ENCODE results near the gene HAND2.

HAND2 gene

DNA sequence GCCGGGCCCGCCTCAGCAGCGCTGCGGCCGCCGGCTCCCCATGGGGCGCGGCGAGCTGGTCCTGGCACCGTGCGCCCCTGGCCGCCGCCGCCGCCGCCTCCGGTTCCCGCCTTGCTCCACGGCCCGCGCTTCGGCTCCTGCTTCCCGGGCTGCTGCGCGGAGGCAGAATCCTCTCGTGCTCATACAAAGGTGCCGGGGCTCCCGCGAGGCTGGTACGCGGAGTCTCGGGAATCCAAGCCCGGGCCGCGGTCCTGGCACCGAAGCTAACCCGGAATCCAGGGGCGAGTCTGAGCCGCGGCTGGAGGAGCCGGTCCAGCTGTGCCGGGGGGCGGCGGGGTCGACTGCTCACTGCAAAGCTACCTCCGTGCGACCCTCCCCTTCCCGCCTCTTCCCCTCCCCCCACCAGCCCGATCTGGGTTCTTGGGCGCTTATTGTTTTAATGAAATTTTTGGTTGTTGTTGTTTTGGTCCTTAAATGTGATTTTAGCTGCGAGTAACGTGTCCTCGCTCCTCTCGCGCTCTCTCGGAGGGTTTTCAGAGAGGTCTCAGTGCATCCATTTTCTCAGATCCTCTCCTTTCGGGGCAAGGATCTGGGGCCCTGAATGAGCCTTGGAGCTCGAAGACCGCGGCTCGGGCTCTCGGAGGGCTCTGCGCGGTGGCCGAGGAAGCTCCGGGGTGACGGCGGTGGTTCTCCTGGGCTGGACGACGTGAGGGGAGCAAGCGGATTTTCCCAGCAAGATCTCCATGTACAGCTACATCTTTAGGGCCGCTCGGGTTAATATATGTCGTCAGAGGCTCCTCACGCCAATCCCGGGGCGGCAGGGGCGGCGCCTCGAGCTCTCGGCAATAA, at the start of gene HAND2:
HAND2 (minus strand) TSS at position 753 of the 849 bp plus-strand sequence. CDS start 940 bp downstream, outside the sequence.
- H3K4me3 Mint-ChIP-seq = peak within 1 kb of the TSS; percentile 67
- H3K36me3 Mint-ChIP-seq (ENCODE audit: low read depth) = no peaks in the 10 kb centered on the region
- H3K27me3 Mint-ChIP-seq = peaks cover 94% of the 10 kb centered on the region
- H3K4me1 Mint-ChIP-seq (ENCODE audit: low read depth) = peaks cover 23% of the 10 kb centered on the region
- H3K27ac Mint-ChIP-seq = peak within 1 kb of the TSS; percentile 68
- peaks cover 10% of the 10 kb centered on the region for H3K9me3 Mint-ChIP-seq
- peak; percentile 39 for DNase-seq

GRCh38 chr4:173578956-173579355, 48.9 kb upstream of the HAND2 start:
- no peak for DNase-seq
- Mint-ChIP-seq H3K4me3 (no peak overlapping the region), H3K27me3 (peaks cover 30% of the 10 kb centered on the region), H3K4me1 (ENCODE audit: low read depth) (no peaks in the 10 kb centered on the region), H3K27ac (no peak overlapping the region), H3K9me3 (no peaks in the 10 kb centered on the region), H3K36me3 (ENCODE audit: low read depth) (no peaks in the 10 kb centered on the region)

- DNase-seq = no peak
- no peaks in the 10 kb centered on the region for H3K36me3 Mint-ChIP-seq (ENCODE audit: low read depth)
- no peak overlapping the region for H3K4me3 Mint-ChIP-seq
- H3K4me1 Mint-ChIP-seq (ENCODE audit: low read depth) = no peaks in the 10 kb centered on the region
- peaks cover 38% of the 10 kb centered on the region for H3K27me3 Mint-ChIP-seq
- H3K27ac Mint-ChIP-seq = no peak overlapping the region
- no peaks in the 10 kb centered on the region for H3K9me3 Mint-ChIP-seq
These were observed 47.9 kb upstream of the HAND2 start for GRCh38 chr4:173577963-173578362.

DNA sequence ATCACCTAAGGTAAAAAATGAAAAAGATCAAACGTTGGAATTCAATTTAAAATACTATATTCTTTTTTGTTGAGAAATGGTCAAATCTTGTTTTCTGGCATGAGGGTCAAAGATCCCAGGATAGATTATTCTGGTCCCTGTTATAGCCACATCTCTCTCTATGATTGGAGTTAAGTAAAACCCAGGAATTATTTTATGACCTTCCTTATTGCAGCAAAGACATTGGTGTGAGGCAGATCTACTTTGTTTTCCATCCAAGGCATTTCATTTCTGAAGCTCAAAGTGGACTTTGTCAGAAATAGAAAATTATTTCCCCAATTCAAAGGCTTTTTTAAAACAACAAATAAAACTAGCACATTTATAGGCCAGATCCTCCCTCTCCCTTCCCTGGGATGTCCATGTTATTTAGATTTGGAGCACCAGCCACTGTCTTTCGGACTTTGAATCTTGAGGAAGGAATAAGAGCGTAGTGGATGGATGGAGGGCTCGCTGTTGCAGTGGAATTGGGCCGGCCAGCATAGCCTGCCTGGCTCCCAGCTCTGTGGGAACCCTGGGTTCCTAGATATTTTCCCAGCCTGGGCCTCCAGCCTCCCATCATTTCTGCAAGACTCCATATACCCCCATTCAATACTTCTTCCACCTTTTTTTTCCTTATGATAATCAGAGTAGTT, 45.6 kb upstream of the HAND2 start:
- Mint-ChIP-seq H3K9me3 (no peaks in the 10 kb centered on the region), H3K4me1 (ENCODE audit: low read depth) (no peaks in the 10 kb centered on the region), H3K36me3 (ENCODE audit: low read depth) (no peaks in the 10 kb centered on the region), H3K4me3 (no peak overlapping the region), H3K27me3 (peaks cover 36% of the 10 kb centered on the region), H3K27ac (no peak overlapping the region)
- DNase-seq = no peak

DNA sequence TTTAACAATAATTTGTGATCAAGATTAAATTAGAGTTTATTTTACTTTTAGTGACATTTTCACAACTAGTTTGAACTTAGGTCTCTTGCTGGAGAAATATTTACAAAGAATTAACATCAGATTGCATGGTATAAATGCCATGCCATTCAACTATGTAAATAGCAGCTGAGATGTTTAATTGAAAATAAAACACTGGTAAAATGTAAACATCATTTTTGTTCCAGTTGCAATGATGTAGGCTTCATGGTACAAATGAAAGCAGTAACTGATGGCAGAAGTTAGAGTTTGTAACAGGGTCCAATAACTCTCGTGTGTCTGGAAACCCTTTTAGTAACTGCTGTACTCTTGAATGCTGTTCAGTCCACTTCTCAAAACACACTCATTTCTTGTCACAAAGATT, 43.7 kb upstream of the HAND2 start:
- Mint-ChIP-seq H3K4me1 (ENCODE audit: low read depth) (no peaks in the 10 kb centered on the region), H3K36me3 (ENCODE audit: low read depth) (no peaks in the 10 kb centered on the region), H3K27ac (no peak overlapping the region), H3K9me3 (no peaks in the 10 kb centered on the region), H3K4me3 (no peak overlapping the region), H3K27me3 (peaks cover 37% of the 10 kb centered on the region)
- no peak for DNase-seq

GRCh38 chr4:173573286-173573685, 43.3 kb upstream of the HAND2 start:
- no peaks in the 10 kb centered on the region for H3K9me3 Mint-ChIP-seq
- no peak for DNase-seq
- H3K36me3 Mint-ChIP-seq (ENCODE audit: low read depth) = no peaks in the 10 kb centered on the region
- no peak overlapping the region for H3K27ac Mint-ChIP-seq
- H3K27me3 Mint-ChIP-seq = peaks cover 35% of the 10 kb centered on the region
- H3K4me3 Mint-ChIP-seq = no peak overlapping the region
- no peaks in the 10 kb centered on the region for H3K4me1 Mint-ChIP-seq (ENCODE audit: low read depth)

DNA sequence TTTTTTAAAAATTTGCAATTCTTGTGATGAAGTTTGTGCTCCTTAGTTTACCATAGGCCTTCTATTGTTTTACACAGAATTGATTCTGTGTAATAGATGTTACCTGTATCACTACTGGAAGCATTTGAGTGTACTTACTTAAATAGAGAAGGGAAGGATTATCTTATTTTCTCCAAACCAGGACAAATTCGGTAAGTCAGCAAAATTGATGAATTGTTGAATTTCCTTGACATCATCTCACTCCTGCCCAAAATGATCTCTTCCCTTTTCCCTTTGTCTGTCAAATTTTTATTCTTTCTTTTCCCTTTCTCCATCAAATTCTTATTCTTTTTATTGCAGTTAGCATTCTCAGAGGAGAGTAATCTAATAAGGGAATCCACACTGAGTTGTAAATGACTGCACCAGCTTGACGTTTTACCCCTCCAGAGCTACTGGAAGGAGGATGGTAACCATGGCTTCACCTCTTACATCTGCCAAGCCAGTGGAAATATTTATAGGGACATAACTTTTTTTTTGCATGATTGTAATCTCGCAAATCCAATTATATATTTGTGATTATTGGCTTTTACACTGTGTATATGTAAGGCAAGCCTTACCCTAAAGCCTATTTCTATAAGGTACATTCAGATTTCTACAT, 42.6 kb upstream of the HAND2 start:
- Mint-ChIP-seq H3K36me3 (ENCODE audit: low read depth) (no peaks in the 10 kb centered on the region), H3K4me3 (no peak overlapping the region), H3K27ac (no peak overlapping the region), H3K9me3 (no peaks in the 10 kb centered on the region), H3K27me3 (peaks cover 29% of the 10 kb centered on the region), H3K4me1 (ENCODE audit: low read depth) (no peaks in the 10 kb centered on the region)
- DNase-seq = no peak

GRCh38 chr4:173571620-173572019, 41.6 kb upstream of the HAND2 start:
- H3K9me3 Mint-ChIP-seq = no peaks in the 10 kb centered on the region
- peaks cover 29% of the 10 kb centered on the region for H3K27me3 Mint-ChIP-seq
- DNase-seq = no peak
- no peak overlapping the region for H3K4me3 Mint-ChIP-seq
- no peak overlapping the region for H3K27ac Mint-ChIP-seq
- H3K4me1 Mint-ChIP-seq (ENCODE audit: low read depth) = no peaks in the 10 kb centered on the region
- no peaks in the 10 kb centered on the region for H3K36me3 Mint-ChIP-seq (ENCODE audit: low read depth)

- Mint-ChIP-seq H3K4me3 (no peak overlapping the region), H3K9me3 (no peaks in the 10 kb centered on the region), H3K27me3 (peaks cover 10% of the 10 kb centered on the region), H3K27ac (no peak overlapping the region), H3K4me1 (ENCODE audit: low read depth) (no peaks in the 10 kb centered on the region), H3K36me3 (ENCODE audit: low read depth) (no peaks in the 10 kb centered on the region)
- no peak for DNase-seq
These were observed 35.3 kb upstream of the HAND2 start for GRCh38 chr4:173565281-173565680.

DNA sequence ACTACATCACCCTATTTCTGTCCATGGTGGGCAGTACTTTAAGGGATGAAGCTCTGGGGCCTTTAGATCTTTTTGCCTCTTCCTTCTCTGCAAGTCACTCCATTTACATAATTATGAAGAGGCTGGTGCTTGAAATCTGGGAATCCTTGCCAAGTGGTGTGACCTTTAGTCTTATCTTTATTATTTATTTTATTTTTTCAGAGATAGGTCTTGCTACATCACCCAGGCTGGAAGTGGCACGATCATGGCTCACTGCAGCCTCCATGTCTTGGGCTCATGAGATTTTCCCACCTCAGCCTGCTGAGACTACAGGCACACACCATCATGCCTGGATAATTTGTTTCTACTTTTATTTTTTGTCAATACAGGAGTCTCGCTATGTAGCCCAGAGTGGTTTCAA, 34.4 kb upstream of the HAND2 start:
- Mint-ChIP-seq H3K9me3 (no peaks in the 10 kb centered on the region), H3K4me3 (no peak overlapping the region), H3K27ac (no peak overlapping the region), H3K4me1 (ENCODE audit: low read depth) (no peaks in the 10 kb centered on the region), H3K27me3 (peaks cover 9% of the 10 kb centered on the region), H3K36me3 (ENCODE audit: low read depth) (no peaks in the 10 kb centered on the region)
- no peak for DNase-seq

GRCh38 chr4:173560896-173561295, 30.9 kb upstream of the HAND2 start:
- Mint-ChIP-seq H3K36me3 (ENCODE audit: low read depth) (no peaks in the 10 kb centered on the region), H3K27me3 (peaks cover 8% of the 10 kb centered on the region), H3K27ac (no peak overlapping the region), H3K4me3 (no peak overlapping the region), H3K9me3 (no peaks in the 10 kb centered on the region), H3K4me1 (ENCODE audit: low read depth) (no peaks in the 10 kb centered on the region)
- no peak for DNase-seq

DNA sequence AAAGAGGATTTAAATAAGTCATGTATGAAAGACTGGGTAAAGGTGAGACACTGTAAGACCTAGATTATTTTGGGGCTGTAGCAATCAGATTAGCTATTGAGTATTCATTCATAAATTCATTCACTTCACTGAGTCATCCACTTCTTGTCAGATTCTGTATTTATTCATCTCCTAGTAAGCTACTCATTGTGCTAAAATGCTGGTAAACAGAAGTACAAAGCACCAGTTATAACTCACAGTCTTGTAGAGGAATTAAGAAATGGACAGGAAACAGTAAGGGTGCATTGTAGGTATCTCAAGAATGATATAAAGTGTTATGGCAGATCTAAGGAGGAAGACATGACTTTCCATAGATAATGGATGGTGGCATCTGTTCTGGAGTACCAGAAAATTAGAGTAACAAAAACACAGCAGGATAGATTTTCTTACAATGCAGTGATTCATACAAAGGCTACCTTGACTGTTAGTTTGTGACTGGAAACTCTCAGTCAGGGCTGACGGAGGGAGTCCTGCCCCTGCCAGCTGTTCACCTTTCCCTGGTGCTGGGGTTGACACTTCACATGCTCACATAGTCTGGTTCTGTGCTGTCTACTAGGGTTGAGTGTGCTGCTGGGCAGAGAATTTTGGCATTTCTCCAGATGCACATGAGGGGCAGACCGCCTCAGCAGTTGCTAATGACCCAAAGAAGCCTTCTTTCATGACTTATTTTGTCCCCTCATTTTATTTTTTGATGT, 26.5 kb upstream of the HAND2 start:
- no peak for DNase-seq
- peaks cover 21% of the 10 kb centered on the region for H3K27me3 Mint-ChIP-seq
- no peaks in the 10 kb centered on the region for H3K36me3 Mint-ChIP-seq (ENCODE audit: low read depth)
- no peaks in the 10 kb centered on the region for H3K9me3 Mint-ChIP-seq
- no peak overlapping the region for H3K4me3 Mint-ChIP-seq
- no peak overlapping the region for H3K27ac Mint-ChIP-seq
- no peaks in the 10 kb centered on the region for H3K4me1 Mint-ChIP-seq (ENCODE audit: low read depth)

- Mint-ChIP-seq H3K36me3 (ENCODE audit: low read depth) (no peaks in the 10 kb centered on the region), H3K4me3 (no peak overlapping the region), H3K27me3 (peaks cover 75% of the 10 kb centered on the region), H3K27ac (no peak overlapping the region), H3K9me3 (no peaks in the 10 kb centered on the region), H3K4me1 (ENCODE audit: low read depth) (no peaks in the 10 kb centered on the region)
- no peak for DNase-seq
These were observed 17.9 kb upstream of the HAND2 start for GRCh38 chr4:173547889-173548288.

DNA sequence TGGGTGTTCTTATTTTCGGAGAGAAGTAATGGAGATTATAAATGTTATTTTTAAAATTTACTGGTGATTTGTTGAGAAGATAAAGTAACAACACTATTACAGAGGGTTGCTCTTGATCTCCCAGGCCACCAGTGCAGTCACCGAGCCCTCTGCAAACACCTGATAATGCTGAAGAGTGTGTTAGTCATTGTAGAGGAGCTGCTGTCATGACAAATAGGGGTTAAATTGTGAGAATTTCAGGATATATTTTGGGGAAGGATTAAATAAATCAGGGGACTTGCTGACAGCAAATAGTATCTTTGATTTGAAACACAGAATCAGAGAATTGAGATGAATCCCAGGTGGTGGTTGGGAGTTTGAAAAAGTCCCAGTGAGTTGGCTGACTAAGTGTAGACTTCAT, 16.7 kb upstream of the HAND2 start:
- Mint-ChIP-seq H3K27ac (no peak overlapping the region), H3K27me3 (peaks cover 71% of the 10 kb centered on the region), H3K36me3 (ENCODE audit: low read depth) (no peaks in the 10 kb centered on the region), H3K9me3 (no peaks in the 10 kb centered on the region), H3K4me3 (no peak overlapping the region), H3K4me1 (ENCODE audit: low read depth) (no peaks in the 10 kb centered on the region)
- no peak for DNase-seq

Measured in activated T-cell treated with anti-CD3 and anti-CD28 coated beads, Interleukin-2, amount 50 U/mL, for 24 hours (primary cell).